Stimulated activated CD4-positive, alpha-beta T cell treated with anti-CD3 and anti-CD28 coated beads, Interleukin-4, amount 100 ng/mL, for 48 hours (primary cell): ENCODE measurements around the gene EDDM13.
"Not testable (repeated sequence)": the region's sequence is repeated elsewhere in the genome, so short reads cannot be mapped to it uniquely, and the experiment has no call there.

Source experiments
- DNase-seq, 2 donors: peaks; one replicate each; pipeline ENCODE4 v3.0.0-alpha.2; 2020; ENCODE audit warnings: low read depth in 2 of 2

The EDDM13 gene, protein sequence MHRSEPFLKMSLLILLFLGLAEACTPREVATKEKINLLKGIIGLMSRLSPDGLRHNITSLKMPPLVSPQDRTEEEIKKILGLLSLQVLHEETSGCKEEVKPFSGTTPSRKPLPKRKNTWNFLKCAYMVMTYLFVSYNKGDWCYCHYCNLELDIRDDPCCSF

GRCh38 chr19:56272161-56272798 is at the start of gene EDDM13:
TSS of gene EDDM13 (plus strand) at chr19:56272748. CDS start at chr19:56272835, 87 bp downstream.
- DNase-seq: no peak

GRCh38 chr19:56222901-56223300 is 49.6 kb upstream of the EDDM13 start:
- DNase-seq: no peak

- no peak for DNase-seq
Observed at GRCh38 chr19:56223481-56223880, 49.1 kb upstream of the EDDM13 start.

GRCh38 chr19:56245121-56245740 is 27.3 kb upstream of the EDDM13 start:
- DNase-seq: no peak

DNA sequence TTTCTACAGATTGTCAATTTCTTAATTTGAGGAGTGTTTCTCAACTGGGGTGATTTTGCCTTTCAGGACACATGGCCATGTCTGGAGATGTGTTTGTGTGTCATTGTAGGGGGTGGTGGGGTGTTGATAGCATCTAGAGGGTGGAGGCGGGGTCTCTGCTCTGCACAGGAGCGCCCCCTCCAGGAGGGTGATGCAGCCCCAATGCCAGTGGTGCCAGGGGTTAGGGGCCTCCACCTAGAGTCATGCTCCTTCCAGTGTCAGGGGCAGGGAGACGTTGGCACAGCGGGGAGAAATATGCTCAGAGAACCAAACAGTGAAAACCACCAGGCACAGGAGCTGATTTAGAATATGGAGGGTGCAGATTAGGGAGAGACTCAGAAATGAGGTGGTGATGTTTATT is 26.8 kb upstream of the EDDM13 start:
- not testable (repeated sequence) for DNase-seq

DNA sequence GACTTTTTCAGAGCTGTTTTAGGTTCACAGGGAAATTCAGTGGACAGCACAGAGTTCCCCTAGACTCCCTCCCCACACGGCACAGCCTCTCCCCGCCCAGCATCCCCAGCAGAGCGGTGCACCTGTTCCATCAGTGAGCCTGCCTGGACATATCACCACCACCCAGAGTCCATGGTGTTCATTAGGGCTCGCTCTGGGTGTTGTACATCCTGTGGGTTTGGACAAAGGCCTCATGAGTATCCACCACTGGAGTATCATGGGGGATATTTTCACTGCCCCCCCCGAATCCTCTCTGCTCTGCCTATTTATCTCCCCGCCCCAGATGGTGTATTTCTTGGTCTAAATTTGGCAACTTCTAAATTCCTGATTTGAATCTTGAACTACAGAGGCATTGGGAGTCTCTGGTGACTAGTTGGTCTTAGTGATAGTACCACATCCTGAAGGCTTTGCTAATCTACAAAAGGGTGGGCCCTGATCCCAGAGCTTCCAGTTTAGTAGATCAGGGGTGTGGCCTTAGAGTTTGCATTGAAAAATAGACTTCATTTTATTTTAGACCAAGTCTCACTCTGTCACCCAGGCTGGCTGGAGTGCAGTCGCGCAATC is 23.7 kb upstream of the EDDM13 start:
- not testable (repeated sequence) for DNase-seq

GRCh38 chr19:56252699-56253422 is 19.7 kb upstream of the EDDM13 start:
- peak; percentile 66 to 80 for DNase-seq

DNA sequence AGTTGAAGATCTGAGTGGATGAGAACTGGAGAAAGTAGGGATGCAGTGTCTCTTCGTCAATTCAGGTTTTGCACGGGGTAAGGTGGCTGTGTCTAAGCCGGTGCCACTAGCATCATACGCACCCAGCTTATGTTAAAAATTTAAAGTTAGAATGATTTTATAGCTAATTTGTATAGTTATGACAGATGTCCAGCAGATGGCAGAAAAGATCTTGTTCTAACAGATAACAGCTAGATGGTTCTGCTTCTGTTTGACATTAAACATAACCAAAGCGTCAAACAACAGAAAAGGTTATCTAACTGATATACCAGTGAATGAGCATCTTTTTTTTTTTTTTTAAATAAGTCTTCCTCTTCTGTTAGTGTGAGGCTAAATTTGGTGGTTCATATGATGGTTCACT is 18.8 kb upstream of the EDDM13 start:
- no peak for DNase-seq

GRCh38 chr19:56258272-56258671 is 14.3 kb upstream of the EDDM13 start:
- no peak for DNase-seq

- no peak for DNase-seq
Observed at GRCh38 chr19:56261145-56261544, 11.4 kb upstream of the EDDM13 start.

DNA sequence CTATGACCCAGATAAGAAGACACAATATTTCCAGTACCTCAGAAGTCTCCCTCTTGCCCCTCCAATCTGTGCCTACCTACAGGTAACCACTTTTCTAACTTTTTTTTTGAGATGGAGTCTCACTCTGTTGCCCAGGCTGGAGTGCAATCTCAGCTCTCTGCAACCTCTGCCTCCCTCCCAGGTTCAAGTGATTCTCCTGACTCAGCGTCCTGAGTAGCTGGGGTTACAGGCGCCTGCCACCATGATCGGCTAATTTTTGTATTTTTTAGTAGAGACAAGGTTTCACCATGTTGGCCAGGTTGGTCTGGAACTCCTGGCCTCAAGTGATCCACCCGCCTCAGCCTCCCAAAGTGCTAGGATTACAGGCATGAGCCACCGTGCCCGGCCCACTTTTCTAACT is 10.6 kb upstream of the EDDM13 start:
- DNase-seq: not testable (repeated sequence)

GRCh38 chr19:56263319-56263718 is 9.2 kb upstream of the EDDM13 start:
- DNase-seq: no peak

GRCh38 chr19:56266051-56266450 is 6.5 kb upstream of the EDDM13 start:
- DNase-seq: no peak

DNA sequence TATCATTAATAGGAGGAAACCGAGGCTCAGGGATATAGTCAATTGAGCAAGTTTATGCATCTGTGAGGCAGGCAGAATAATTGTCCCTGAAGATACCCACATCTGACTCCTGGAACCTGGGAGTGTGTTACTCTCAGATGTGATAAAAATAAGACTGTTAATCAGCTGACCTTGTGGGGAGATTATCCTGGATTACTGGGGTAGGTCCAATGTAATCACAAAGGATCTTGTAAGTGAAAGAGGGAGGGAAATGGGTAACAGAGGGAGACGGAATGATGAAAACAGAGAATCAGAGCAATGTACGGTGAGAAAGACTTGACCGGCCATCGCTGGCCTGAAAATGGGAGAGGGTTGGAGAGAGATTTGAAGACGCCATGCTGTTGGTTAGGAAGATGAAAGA is 3.2 kb upstream of the EDDM13 start:
- no peak for DNase-seq

DNA sequence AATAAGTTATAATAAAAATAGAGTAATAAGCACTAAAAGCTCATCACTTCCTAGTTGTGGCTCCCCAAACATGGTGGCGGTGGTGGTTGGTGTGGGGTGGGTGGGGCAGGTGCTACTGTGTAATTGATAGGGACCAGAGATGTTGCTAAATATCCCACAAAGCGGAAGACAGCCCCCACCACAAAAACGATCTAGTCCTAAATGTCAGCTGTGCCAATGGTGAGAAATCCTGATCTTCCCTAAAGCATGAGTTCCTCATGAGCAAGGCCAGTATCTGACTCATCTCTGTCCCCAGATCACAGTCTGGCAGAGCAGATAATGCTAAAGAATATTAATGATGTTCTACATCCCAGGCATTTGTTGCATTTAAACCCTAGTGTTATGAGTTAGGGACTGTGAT is 1.9 kb upstream of the EDDM13 start:
- DNase-seq: no peak

- no peak for DNase-seq
Observed at GRCh38 chr19:56271151-56271550, 1.4 kb upstream of the EDDM13 start.

- DNase-seq: no peak
Observed at GRCh38 chr19:56273563-56274117, 1.1 kb downstream of the EDDM13 start.

GRCh38 chr19:56282809-56283208 is 10.3 kb downstream of the EDDM13 start:
- no peak for DNase-seq

- no peak for DNase-seq
Observed at GRCh38 chr19:56284746-56285145, 12.2 kb downstream of the EDDM13 start.

GRCh38 chr19:56290104-56290503 is 17.6 kb downstream of the EDDM13 start:
- DNase-seq: no peak

GRCh38 chr19:56291867-56292266 is 19.3 kb downstream of the EDDM13 start:
- peak in 1 of 2 donors; percentile 18 for DNase-seq

- no peak for DNase-seq
Observed at GRCh38 chr19:56294549-56294948, 22.0 kb downstream of the EDDM13 start.
